Calu3 (cell line): ENCODE data around the gene SLC17A6. TPM values are rescaled to one million over a fixed set of nuclear protein-coding genes. Genes with fewer than 3 reads are reported as not detected.

Source experiments
- BruUV-seq: library from RNA; stranded (reverse); fragments of 400-500 nt; replicated peaks from 2 replicates; lab custom pipeline; 2021; lab: Mats Ljungman, UMichigan
- CTCF ChIA-PET: fragments of 300-600 bp; sonication (Branson Sonifier 250); formaldehyde crosslinking; loops from one replicate; lab custom pipeline; 2022; ENCODE audit warnings: antibody characterized with exemption; lab: Charles Lee
- DNase-seq: peaks from one replicate; pipeline ENCODE4 v3.0.0; 2022
- H3K27ac Mint-ChIP-seq: one replicate; pipeline ENCODE4 v1.8.0; 2022; ENCODE audit warnings: mixed read lengths; ENCODE audit not compliant: unreplicated experiment
- H3K27me3 Mint-ChIP-seq: one replicate; pipeline ENCODE4 v1.8.0; 2022; ENCODE audit warnings: mixed read lengths; ENCODE audit not compliant: unreplicated experiment
- H3K36me3 Mint-ChIP-seq: one replicate; pipeline ENCODE4 v1.8.0; 2022; ENCODE audit warnings: mild to moderate bottlenecking, moderate library complexity, mixed read lengths; ENCODE audit not compliant: insufficient read depth, unreplicated experiment
- H3K4me1 Mint-ChIP-seq: one replicate; pipeline ENCODE4 v1.8.0; 2022; ENCODE audit warnings: mild to moderate bottlenecking, low read depth, mixed read lengths; ENCODE audit not compliant: unreplicated experiment
- H3K4me3 Mint-ChIP-seq: one replicate; pipeline ENCODE4 v1.8.0; 2022; ENCODE audit warnings: mild to moderate bottlenecking, low read depth, moderate library complexity, mixed read lengths; ENCODE audit not compliant: unreplicated experiment
- H3K9me3 Mint-ChIP-seq: one replicate; pipeline ENCODE4 v1.8.0; 2022; ENCODE audit warnings: low read depth, mixed read lengths; ENCODE audit not compliant: unreplicated experiment
- CTCF ChIP-seq: fragments of 200-600 bp; IDR thresholded peaks from one replicate; pipeline ENCODE4 v1.8.0; 2022; ENCODE audit warnings: antibody characterized with exemption; ENCODE audit not compliant: unreplicated experiment
- intact Hi-C: fragments of 100-400 bp; cut with micrococcal nuclease; formaldehyde crosslinking; loops from one replicate; pipeline ENCODE4 v1.10.0; 2022; ENCODE audit not compliant: unreplicated experiment
- total RNA-seq: library from RNA; stranded (reverse); gene quantifications from 2 replicates; pipeline ENCODE4 v1.2.3, GENCODE V29; 2022

The SLC17A6 gene
- total RNA-seq, 1 experiment from 2014 or later, result not detected

GRCh38 chr11:22343371-22344032 is 5.3 kb downstream of the SLC17A6 start:
- Mint-ChIP-seq H3K27ac (no peak overlapping the region), H3K27me3 (peaks cover 71% of the 10 kb centered on the region), H3K4me3 (no peak overlapping the region), H3K4me1 (no peaks in the 10 kb centered on the region), H3K36me3 (no peaks in the 10 kb centered on the region), H3K9me3 (no peaks in the 10 kb centered on the region)
- intact Hi-C loops, result no loop called here
- CTCF ChIA-PET, result no interaction called here
- no TSS peak for BruUV-seq
- no peak for TF ChIP-seq CTCF
- peak; percentile 9 for DNase-seq

GRCh38 chr11:22344081-22344480 is 5.9 kb downstream of the SLC17A6 start:
- Mint-ChIP-seq H3K27ac (no peak overlapping the region), H3K4me1 (no peaks in the 10 kb centered on the region), H3K27me3 (peaks cover 71% of the 10 kb centered on the region), H3K9me3 (no peaks in the 10 kb centered on the region), H3K36me3 (no peaks in the 10 kb centered on the region), H3K4me3 (no peak overlapping the region)
- DNase-seq, result no peak
- intact Hi-C loops, result no loop called here
- no TSS peak for BruUV-seq
- CTCF ChIA-PET, result no interaction called here
- TF ChIP-seq CTCF, result no peak

- Mint-ChIP-seq H3K27ac (no peak overlapping the region), H3K27me3 (peaks cover 64% of the 10 kb centered on the region), H3K4me3 (no peak overlapping the region), H3K4me1 (no peaks in the 10 kb centered on the region), H3K9me3 (no peaks in the 10 kb centered on the region), H3K36me3 (no peaks in the 10 kb centered on the region)
- CTCF ChIA-PET, result no interaction called here
- BruUV-seq, result no TSS peak
- DNase-seq, result no peak
- intact Hi-C loops, result no loop called here
- TF ChIP-seq CTCF, result no peak
These were observed 8.1 kb downstream of the SLC17A6 start for GRCh38 chr11:22346282-22346681.

- no peaks in the 10 kb centered on the region for H3K9me3 Mint-ChIP-seq
- H3K27me3 Mint-ChIP-seq, result peaks cover 47% of the 10 kb centered on the region
- no peaks in the 10 kb centered on the region for H3K36me3 Mint-ChIP-seq
- TF ChIP-seq CTCF, result no peak
- H3K4me1 Mint-ChIP-seq, result no peaks in the 10 kb centered on the region
- intact Hi-C loops, result no loop called here
- CTCF ChIA-PET, result no interaction called here
- BruUV-seq, result no TSS peak
- H3K4me3 Mint-ChIP-seq, result no peak overlapping the region
- no peak for DNase-seq
- no peak overlapping the region for H3K27ac Mint-ChIP-seq
These were observed 9.8 kb downstream of the SLC17A6 start for GRCh38 chr11:22347857-22348487.
